WERI-Rb-1 (cell line): ENCODE results near the gene ERBB2.

Experiments
- DNase-seq: peaks from one replicate; pipeline ENCODE4 v3.0.0-alpha.2; 2020
- H3K27ac ChIP-seq: fragments of 250-450 bp; sonication (Bioruptor Pico); 2 replicates; pipeline ENCODE4 v1.5.1; 2020; ENCODE audit warnings: mild to moderate bottlenecking, moderate library complexity
- H3K27me3 ChIP-seq: fragments of 250-450 bp; sonication (Bioruptor Pico); 2 replicates; pipeline ENCODE4 v1.5.1; 2021; ENCODE audit warnings: mild to moderate bottlenecking, low read depth, moderate library complexity; ENCODE audit not compliant: insufficient read depth, severe bottlenecking
- H3K36me3 ChIP-seq: fragments of 250-450 bp; sonication (Bioruptor Pico); 2 replicates; pipeline ENCODE4 v1.5.1; 2020; ENCODE audit warnings: mild to moderate bottlenecking, moderate library complexity
- H3K4me3 ChIP-seq: 2 replicates; pipeline ENCODE4 v1.5.1; 2011; ENCODE audit warnings: low read depth, mild to moderate bottlenecking, control low read depth, low read length
- H3K9me3 ChIP-seq: fragments of 250-450 bp; sonication (Bioruptor Pico); 2 replicates; pipeline ENCODE4 v1.5.1; 2021; ENCODE audit warnings: mild to moderate bottlenecking, moderate library complexity; ENCODE audit not compliant: severe bottlenecking
- CTCF ChIP-seq: IDR thresholded peaks from 2 replicates; pipeline ENCODE4 v1.5.1; 2011; ENCODE audit warnings: low read depth, mild to moderate bottlenecking, control low read depth, inconsistent platforms, low read length

ERBB2 gene

GRCh38 chr17:39738568-39738901 is 38.7 kb downstream of the ERBB2 start:
- H3K27me3 ChIP-seq, result no peaks in the 10 kb centered on the region
- H3K9me3 ChIP-seq, result no peaks in the 10 kb centered on the region
- no peak for TF ChIP-seq CTCF
- no peaks in the 10 kb centered on the region for H3K36me3 ChIP-seq
- DNase-seq, result no peak
- no peak overlapping the region for H3K27ac ChIP-seq
- no peak overlapping the region for H3K4me3 ChIP-seq

DNA sequence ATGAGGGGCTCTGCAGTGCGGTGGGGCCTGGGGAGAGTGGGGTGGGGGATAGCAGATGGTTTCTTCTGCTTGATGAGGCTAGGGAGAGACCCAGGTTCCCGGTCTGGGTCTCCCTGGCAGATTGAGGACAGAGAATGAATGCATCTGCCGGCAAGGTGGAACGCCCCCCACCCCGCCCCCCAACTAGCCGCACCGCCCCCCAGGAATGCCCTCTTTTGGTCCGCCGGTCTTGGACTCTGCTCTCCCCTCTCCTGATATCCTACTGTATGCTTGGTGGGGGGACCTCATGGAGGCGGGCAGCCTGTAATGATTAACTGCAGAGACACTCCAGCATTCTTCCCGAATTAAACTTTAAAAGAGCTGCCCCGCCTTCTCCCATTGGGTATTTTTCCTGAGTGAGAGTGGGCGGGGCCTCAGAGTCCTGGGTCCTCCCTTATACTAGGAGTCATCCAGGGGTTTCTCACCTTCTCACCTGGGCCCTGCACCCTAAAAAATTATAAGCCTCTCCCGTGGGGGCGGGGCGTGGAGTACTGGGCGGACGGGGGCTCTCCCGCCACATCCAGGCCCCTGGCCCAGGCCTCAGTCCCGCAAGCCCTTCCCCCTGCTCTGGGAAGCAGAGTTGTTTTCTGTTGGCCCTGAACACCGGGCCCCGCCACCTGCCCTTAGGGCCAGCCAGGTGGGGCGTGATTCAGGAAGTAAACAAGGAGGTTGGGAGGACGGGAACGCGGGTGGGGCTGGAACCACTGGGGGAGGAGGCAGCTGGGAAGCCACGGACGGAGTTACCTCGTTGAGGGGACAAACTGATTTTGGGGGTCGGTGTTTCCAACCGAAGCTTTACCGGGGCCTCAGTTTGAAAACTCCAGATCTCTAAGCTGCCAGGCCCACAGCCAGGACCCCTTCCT is 39.4 kb downstream of the ERBB2 start:
- Histone ChIP-seq H3K36me3 (no peaks in the 10 kb centered on the region), H3K27ac (no peak overlapping the region; the same call in 1 of the 2 replicates), H3K4me3 (no peak overlapping the region), H3K9me3 (no peaks in the 10 kb centered on the region), H3K27me3 (no peaks in the 10 kb centered on the region)
- DNase-seq, result no peak
- TF ChIP-seq CTCF, result no peak

- Histone ChIP-seq H3K27ac (no peak overlapping the region; the same call in 1 of the 2 replicates), H3K27me3 (no peaks in the 10 kb centered on the region), H3K9me3 (no peaks in the 10 kb centered on the region), H3K36me3 (no peaks in the 10 kb centered on the region), H3K4me3 (no peak overlapping the region)
- TF ChIP-seq CTCF, result no peak
- DNase-seq, result no peak
Measured at GRCh38 chr17:39739885-39740356, 40.1 kb downstream of the ERBB2 start.

DNA sequence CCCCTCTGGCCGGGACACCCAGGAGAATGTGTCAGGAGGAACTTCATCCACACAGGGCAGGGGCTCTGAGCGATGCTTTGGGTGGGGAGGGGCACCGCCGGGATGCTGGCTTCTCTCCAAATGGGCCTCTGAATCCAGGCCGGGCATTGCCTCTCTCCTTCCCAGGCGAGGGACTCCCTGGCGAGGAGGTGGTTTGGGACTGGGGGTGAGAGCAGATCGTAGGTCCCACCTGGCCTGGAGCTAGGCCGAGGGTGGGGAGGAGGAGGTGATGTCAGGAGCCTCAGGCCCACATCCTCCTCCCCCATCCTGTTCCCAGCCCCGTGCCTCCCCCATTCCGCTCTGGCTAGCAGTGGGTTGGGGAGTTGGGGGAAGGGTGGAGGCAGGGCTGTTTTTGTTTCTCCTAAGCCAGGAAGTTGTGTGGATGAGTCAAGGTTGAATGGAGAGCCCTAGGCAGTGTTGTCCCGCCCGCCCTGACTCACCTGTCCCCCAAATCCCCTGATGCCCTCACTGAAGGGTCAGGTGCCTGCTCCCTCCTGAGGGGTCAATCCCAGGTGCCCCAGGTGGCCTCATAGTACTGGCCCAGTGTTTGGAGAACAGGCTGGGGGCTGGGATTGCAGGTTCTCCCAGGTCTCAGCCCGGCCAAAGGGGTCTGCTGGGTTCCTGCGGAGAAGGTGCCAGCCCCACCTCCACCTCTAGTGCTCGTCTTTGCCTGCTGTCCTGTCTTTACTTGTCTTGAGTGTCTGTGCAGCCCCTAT is 40.7 kb downstream of the ERBB2 start:
- Histone ChIP-seq H3K36me3 (no peaks in the 10 kb centered on the region), H3K27me3 (no peaks in the 10 kb centered on the region), H3K4me3 (no peak overlapping the region), H3K9me3 (no peaks in the 10 kb centered on the region), H3K27ac (no peak overlapping the region)
- no peak for DNase-seq
- TF ChIP-seq CTCF, result no peak

GRCh38 chr17:39742126-39742855 is 42.4 kb downstream of the ERBB2 start:
- Histone ChIP-seq H3K27me3 (no peaks in the 10 kb centered on the region), H3K27ac (no peak overlapping the region), H3K9me3 (no peaks in the 10 kb centered on the region), H3K36me3 (no peaks in the 10 kb centered on the region), H3K4me3 (no peak overlapping the region)
- no peak for DNase-seq
- no peak for TF ChIP-seq CTCF
